ENCODE results near the gene RIOK3. TPM values are rescaled to one million over a fixed set of nuclear protein-coding genes. Genes with fewer than 3 reads are reported as not detected.
"Not testable (repeated sequence)": the region's sequence is repeated elsewhere in the genome, so short reads cannot be mapped to it uniquely, and the experiment has no call there.

Gene RIOK3
- total RNA-seq, 1 experiment from 2014 or later, result 25.9 TPM

GRCh38 chr18:23487738-23488570 lies 34.9 kb downstream of the RIOK3 start:
- DNase-seq (ENCODE audit: low read depth), result no peak
- in situ Hi-C loops (cut with HindIII; ENCODE audit: low pct_unique_long_range_greater_than_20kb, low sequenced_read_pairs), result no loop called here

DNA sequence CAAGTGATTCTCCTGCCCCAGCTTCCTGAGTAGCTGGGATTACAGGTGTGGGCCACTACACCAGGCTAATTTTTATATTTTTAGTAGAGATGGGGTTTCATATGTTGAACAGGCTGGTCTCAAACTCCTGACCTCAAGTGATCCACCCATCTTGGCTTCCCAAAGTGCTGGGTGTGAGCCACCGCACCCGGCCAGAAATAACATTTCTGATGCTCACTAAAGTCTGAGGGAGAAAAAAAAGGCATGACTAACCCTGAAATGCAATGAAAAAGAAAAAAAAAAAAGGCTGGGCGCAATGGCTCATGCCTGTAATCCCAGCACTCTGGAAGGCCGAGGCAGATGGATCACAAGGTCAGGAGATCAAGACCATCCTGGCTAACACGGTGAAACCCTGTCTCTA lies 36.5 kb downstream of the RIOK3 start:
- in situ Hi-C loops (cut with HindIII; ENCODE audit: low pct_unique_long_range_greater_than_20kb, low sequenced_read_pairs); DNase-seq (ENCODE audit: low read depth): not testable (repeated sequence)

- no peak for DNase-seq (ENCODE audit: low read depth)
- in situ Hi-C loops (cut with HindIII; ENCODE audit: low pct_unique_long_range_greater_than_20kb, low sequenced_read_pairs), result no loop called here
These were observed 40.6 kb downstream of the RIOK3 start for GRCh38 chr18:23493654-23494053.

DNA sequence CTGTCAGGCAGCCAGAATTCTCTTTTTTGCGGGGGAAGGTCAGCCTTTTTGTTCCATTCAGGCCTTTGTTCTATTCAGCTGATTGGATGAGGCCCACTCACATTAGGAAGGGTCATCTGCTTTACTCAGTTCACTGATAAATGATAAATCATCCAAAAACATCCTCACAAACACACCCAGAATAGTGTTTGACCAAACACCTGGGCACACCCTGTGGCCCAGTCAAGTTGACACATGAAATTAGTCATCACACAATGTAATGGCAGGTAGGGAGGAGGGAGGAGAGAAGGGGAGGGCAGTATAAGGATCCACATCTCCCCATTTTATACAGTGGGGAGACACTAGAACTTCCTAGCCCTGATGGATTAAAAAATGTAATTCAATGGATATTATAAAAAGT lies 41.9 kb downstream of the RIOK3 start:
- in situ Hi-C loops (cut with HindIII; ENCODE audit: low pct_unique_long_range_greater_than_20kb, low sequenced_read_pairs), result no loop called here
- DNase-seq (ENCODE audit: low read depth), result no peak

DNA sequence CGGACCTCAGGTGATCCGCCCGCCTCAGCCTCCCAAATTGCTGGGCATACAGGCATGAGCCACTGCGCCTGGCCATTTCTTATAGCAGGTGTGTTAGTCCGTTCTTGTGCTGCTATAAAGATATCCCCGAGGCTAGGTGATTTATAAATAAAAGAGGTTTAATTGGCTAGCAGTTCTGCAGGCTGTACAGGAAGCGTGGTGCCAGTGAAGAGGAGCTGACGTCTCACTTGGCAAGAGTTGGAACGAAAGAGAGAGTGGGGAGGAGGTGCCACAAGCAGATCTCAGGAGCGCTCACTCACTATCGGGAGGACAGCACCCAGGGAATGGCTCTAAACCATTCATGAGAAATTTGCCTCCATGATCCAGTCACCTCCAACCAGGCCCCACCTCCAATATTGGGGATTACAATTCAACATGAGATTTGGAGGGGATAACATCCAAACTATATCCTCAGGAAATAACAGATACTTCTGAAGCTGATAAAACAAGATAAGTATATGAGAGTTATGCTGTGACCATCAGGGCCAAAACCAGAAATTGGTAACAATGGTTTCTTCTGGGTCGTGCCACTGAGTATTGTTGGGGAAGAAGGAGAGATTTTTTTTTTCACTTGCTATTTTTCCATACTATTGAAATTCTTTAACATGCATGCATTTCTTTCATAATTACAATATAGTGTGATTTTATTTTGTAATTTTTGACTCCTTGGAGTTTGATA lies 42.8 kb downstream of the RIOK3 start:
- in situ Hi-C loops (cut with HindIII; ENCODE audit: low pct_unique_long_range_greater_than_20kb, low sequenced_read_pairs), result no loop called here
- DNase-seq (ENCODE audit: low read depth), result no peak

DNA sequence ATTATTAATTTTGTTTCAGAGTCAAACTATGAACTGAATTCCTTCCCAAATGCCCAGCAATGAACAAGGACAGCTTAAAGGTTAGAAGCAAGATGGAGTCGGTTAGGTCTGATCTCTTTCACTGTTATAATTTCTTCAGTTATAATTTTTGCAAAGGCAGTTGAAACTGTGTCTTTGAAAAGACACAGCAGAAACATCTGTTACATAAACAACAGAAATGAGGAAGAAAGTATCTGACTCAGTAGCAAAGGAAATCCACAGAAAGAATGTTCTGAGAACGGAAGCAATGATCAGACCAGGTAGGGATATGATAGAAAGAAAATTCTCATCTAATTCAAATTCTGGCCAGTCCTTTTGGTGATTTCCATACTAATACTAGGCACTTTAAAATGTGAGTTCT lies 45.0 kb downstream of the RIOK3 start:
- DNase-seq (ENCODE audit: low read depth), result no peak
- in situ Hi-C loops (cut with HindIII; ENCODE audit: low pct_unique_long_range_greater_than_20kb, low sequenced_read_pairs), result no loop called here

GRCh38 chr18:23498877-23499276 lies 45.8 kb downstream of the RIOK3 start:
- in situ Hi-C loops (cut with HindIII; ENCODE audit: low pct_unique_long_range_greater_than_20kb, low sequenced_read_pairs), result no loop called here
- peak; percentile 43 for DNase-seq (ENCODE audit: low read depth)

DNA sequence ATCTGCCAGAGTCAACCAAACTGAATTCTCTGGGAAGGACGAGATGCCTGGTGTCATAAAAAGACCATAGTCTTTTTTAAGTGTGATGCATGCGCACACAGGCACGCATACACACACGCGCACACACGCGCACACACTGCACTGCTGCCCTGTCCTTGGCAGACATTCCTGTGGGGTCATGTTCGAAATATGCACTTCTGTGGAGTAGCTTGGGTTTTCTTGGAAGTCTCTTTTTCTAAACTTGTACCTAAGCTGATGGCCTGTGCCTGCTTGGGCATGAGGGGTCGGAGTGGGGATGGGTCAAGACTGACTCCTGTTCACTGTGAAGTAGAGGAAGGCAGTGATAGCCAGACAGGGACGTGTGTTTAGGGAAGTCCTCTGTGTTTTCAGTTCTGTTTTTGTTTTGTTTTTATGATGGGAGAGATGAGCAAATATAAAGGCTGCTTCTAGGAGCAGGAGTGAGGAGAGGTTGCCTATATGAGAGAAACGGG lies 46.2 kb downstream of the RIOK3 start:
- in situ Hi-C loops (cut with HindIII; ENCODE audit: low pct_unique_long_range_greater_than_20kb, low sequenced_read_pairs), result no loop called here
- DNase-seq (ENCODE audit: low read depth), result no peak

GRCh38 chr18:23501626-23502025 lies 48.5 kb downstream of the RIOK3 start:
- no peak for DNase-seq (ENCODE audit: low read depth)
- in situ Hi-C loops (cut with HindIII; ENCODE audit: low pct_unique_long_range_greater_than_20kb, low sequenced_read_pairs), result no loop called here

GRCh38 chr18:23502516-23503037 lies 49.5 kb downstream of the RIOK3 start:
- no peak for DNase-seq (ENCODE audit: low read depth)
- in situ Hi-C loops (cut with HindIII; ENCODE audit: low pct_unique_long_range_greater_than_20kb, low sequenced_read_pairs), result no loop called here

GRCh38 chr18:23503038-23503962 lies 50.2 kb downstream of the RIOK3 start, which contains the start of gene RMC1:
Gene RMC1 (plus strand): TSS chr18:23503511. CDS start chr18:23503619, 108 bp downstream.
- in situ Hi-C loops (cut with HindIII; ENCODE audit: low pct_unique_long_range_greater_than_20kb, low sequenced_read_pairs), result no loop called here
- peak; percentile 84 for DNase-seq (ENCODE audit: low read depth)

GRCh38 chr18:23503963-23504344 lies 50.9 kb downstream of the RIOK3 start:
- DNase-seq (ENCODE audit: low read depth), result no peak
- in situ Hi-C loops (cut with HindIII; ENCODE audit: low pct_unique_long_range_greater_than_20kb, low sequenced_read_pairs), result no loop called here

DNA sequence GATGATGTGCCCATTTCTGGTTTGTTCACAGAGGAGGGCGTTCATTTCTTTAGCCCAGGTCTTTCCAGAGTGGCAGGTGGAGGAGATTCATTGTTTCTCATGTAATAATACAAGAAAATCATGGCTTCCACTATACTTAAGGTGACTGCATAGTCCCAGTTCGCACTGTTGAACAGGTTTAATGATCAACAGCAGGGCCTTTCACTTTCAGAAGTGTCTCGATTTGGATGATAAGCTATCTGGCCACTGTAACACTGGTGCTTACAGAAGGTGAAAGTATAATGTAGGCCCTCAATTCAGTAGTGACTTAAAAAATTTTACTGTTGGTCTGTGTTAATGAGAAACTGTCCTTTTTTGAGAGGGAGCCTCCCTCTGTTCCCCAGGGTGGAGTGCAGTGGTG lies 51.6 kb downstream of the RIOK3 start:
- in situ Hi-C loops (cut with HindIII; ENCODE audit: low pct_unique_long_range_greater_than_20kb, low sequenced_read_pairs), result no loop called here
- DNase-seq (ENCODE audit: low read depth), result peak; percentile 27

DNA sequence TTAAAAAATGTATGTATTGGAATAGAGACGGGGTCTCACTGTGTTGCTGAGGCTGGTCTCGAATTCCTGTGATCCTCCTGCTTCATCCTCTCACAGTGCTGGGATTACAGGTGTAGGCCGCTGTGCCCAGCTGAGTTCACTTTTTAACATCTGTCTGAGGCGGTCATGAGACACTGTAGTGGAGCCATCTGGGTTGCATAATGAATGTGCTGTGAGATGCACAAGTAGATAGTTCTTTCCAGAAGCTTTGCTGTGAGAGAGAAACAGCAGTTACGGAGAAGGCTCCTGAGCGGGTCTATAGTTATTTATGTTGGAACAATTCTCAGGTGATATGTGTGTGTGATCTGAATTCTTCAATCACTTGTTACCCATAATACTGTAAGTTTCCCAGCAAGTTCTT lies 53.3 kb downstream of the RIOK3 start:
- DNase-seq (ENCODE audit: low read depth), result no peak
- in situ Hi-C loops (cut with HindIII; ENCODE audit: low pct_unique_long_range_greater_than_20kb, low sequenced_read_pairs), result no loop called here

GRCh38 chr18:23510923-23511322 lies 57.8 kb downstream of the RIOK3 start:
- DNase-seq (ENCODE audit: low read depth); in situ Hi-C loops (cut with HindIII; ENCODE audit: low pct_unique_long_range_greater_than_20kb, low sequenced_read_pairs): not testable (repeated sequence)

DNA sequence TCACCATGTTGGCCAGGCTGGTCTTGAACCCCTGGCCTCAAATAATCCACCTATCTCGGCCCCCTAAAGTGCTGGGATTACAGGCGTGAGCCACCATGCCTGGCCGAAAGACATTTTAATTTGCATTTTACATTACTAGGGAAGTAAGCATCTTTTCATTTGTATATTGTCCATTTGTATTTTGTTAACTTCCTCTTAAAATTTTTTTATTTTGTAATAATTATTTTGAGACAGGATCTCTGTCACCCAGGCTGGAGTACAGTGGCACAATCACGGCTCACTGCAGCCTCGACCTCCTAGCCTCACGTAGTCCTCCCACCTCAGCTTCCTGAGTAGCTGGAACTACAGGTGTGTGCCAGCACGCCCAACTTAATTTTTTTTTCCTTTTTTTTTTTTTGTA lies 59.1 kb downstream of the RIOK3 start:
- in situ Hi-C loops (cut with HindIII; ENCODE audit: low pct_unique_long_range_greater_than_20kb, low sequenced_read_pairs); DNase-seq (ENCODE audit: low read depth): not testable (repeated sequence)

DNA sequence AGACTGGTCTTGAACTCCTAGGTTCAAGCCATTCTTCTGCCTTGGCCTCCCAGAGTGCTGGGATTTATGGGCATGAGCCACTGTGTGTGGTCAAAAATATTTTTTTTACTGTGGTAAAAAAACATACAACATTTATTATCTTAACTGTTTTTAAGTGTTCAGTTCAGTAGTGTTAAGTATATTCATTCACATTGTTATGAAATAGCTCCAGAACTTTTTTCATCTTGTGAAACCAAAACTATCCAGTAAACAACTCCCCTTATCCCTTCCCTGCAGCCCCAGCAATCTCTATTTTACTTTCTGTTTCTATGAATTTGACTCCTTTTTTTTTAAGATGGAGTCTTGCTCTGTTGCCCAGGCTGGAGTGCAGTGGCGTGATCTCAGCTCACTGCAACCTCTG lies 59.6 kb downstream of the RIOK3 start:
- in situ Hi-C loops (cut with HindIII; ENCODE audit: low pct_unique_long_range_greater_than_20kb, low sequenced_read_pairs), result no loop called here
- no peak for DNase-seq (ENCODE audit: low read depth)

DNA sequence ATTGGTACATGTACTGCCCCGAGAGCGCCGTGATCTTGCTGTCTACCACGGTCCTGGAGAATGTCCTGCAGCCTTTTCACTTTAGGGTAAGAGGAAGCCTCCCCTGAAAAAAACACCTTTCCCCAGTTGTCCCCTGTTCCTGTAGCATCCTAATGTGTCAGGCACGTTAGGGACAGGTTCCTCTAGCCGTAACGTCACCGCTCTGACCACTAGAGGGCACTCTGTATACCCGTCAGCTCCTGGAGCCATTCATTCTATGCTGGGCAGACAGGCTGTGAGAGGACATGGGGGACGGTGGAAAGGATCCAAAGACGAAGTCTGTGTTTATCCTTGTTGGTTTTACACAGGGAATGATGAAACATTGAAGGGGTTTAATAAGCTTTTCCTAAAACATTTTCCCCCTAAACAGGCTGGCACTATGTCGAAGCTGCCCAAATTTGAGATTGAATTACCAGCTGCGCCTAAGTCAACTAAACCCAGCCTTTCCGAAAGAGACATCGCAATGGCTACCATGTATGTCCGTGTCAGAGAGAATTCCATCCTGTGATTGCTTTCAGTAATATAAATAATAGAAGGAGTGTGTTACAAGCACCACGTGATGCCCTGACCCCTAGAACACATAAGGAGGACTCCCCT lies 62.9 kb downstream of the RIOK3 start:
- in situ Hi-C loops (cut with HindIII; ENCODE audit: low pct_unique_long_range_greater_than_20kb, low sequenced_read_pairs), result no loop called here
- peak; percentile 69 for DNase-seq (ENCODE audit: low read depth)
